DND-41 (cell line): ENCODE data around the gene CERS5.

ENCODE experiments used
- ATAC-seq: fragments of 200-7000 bp; cut with Tn5 transposase; 3 replicates; pipeline ENCODE4 v1.9.1; 2021; ENCODE audit warnings: low read depth; ENCODE audit not compliant: insufficient read depth
- DNase-seq: peaks from one replicate; pipeline ENCODE4 v3.0.0-alpha.2; 2020
- H2AFZ ChIP-seq: 2 replicates; pipeline ENCODE4 v1.6.0; 2012; ENCODE audit warnings: low read depth, low read length
- H3K27ac ChIP-seq: 2 replicates; pipeline ENCODE4 v1.5.1; 2012; ENCODE audit warnings: low read length, inconsistent platforms
- H3K27me3 ChIP-seq: fragments of 200-600 bp; sonication (generic); 2 replicates; pipeline ENCODE4 v1.6.0; 2012; ENCODE audit warnings: low read length, mild to moderate bottlenecking, inconsistent platforms; ENCODE audit not compliant: insufficient read depth, poor library complexity
- H3K36me3 ChIP-seq: 2 replicates; pipeline ENCODE4 v1.5.1; 2012; ENCODE audit warnings: low read length, inconsistent platforms; ENCODE audit not compliant: insufficient read depth
- H3K4me1 ChIP-seq: 2 replicates; pipeline ENCODE4 v1.5.1; 2012; ENCODE audit warnings: mild to moderate bottlenecking, low read length; ENCODE audit not compliant: insufficient read depth
- H3K4me2 ChIP-seq: 2 replicates; pipeline ENCODE4 v1.6.0; 2012; ENCODE audit warnings: mild to moderate bottlenecking, moderate library complexity, low read length, inconsistent platforms; ENCODE audit not compliant: insufficient read depth
- H3K4me3 ChIP-seq, 2 experiments: fragments of 200-600 bp in 1 of 2; shearing (Covaris generic) in 1 of 2; 2 replicates each; pipeline ENCODE4 v1.5.1; 2012 to 2016; ENCODE audit warnings: inconsistent platforms in 2 of 2, low read length in 2 of 2, mild to moderate bottlenecking in 2 of 2, low read depth in 1 of 2, moderate library complexity in 1 of 2
- H3K79me2 ChIP-seq: 2 replicates; pipeline ENCODE4 v1.6.0; 2012; ENCODE audit warnings: low read length, inconsistent platforms; ENCODE audit not compliant: insufficient read depth
- H3K9ac ChIP-seq: 2 replicates; pipeline ENCODE4 v1.6.0; 2012; ENCODE audit warnings: low read depth, mild to moderate bottlenecking, inconsistent platforms, low read length, moderate library complexity
- H3K9me3 ChIP-seq: 2 replicates; pipeline ENCODE4 v1.5.1; 2012; ENCODE audit warnings: low read length, moderate library complexity, mild to moderate bottlenecking, inconsistent platforms; ENCODE audit not compliant: insufficient read depth, severe bottlenecking
- H4K20me1 ChIP-seq: 2 replicates; pipeline ENCODE4 v1.6.0; 2012; ENCODE audit warnings: low read length; ENCODE audit not compliant: insufficient read depth
- CTCF ChIP-seq: IDR thresholded peaks from 2 replicates; pipeline ENCODE4 v1.5.1; 2012; ENCODE audit warnings: borderline replicate concordance, low read length, moderate library complexity, mild to moderate bottlenecking; ENCODE audit not compliant: poor library complexity, severe bottlenecking; ENCODE audit errors: extremely low read depth
- EZH2 ChIP-seq: IDR thresholded peaks from 3 replicates; pipeline ENCODE4 v1.6.1; 2012; ENCODE audit warnings: borderline replicate concordance, low read depth, mild to moderate bottlenecking, moderate library complexity, low read length, inconsistent platforms; ENCODE audit not compliant: severe bottlenecking

Gene CERS5

DNA sequence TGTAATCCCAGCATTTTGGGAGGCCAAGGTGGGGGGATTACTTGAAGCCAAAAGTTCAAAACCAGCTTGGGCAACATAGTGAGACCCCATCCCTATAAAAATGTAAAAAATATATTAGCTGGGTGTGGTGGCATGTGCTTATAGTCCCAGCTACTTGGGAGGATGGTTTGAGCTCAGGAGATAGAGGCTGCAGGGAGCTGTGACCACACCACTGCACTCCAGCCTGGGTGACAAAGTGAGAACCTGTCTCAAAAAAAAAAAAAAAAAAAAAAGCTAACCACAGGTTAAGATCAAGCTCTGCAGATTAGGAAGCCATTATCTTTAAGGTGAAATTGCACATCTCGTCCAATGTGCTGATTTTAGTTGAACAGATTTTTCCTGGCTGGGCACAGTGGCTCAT is 23.7 kb upstream of the CERS5 start:
- no peaks in the 10 kb centered on the region for H3K79me2 ChIP-seq
- TF ChIP-seq CTCF: no peak
- no peak for TF ChIP-seq EZH2
- H3K27me3 ChIP-seq: no peaks in the 10 kb centered on the region
- no peak for ATAC-seq
- no peak overlapping the region for H3K27ac ChIP-seq
- no peaks in the 10 kb centered on the region for H3K4me1 ChIP-seq
- no peak overlapping the region for H3K9ac ChIP-seq
- no peaks in the 10 kb centered on the region for H4K20me1 ChIP-seq
- H3K9me3 ChIP-seq: no peaks in the 10 kb centered on the region
- no peak overlapping the region for H2AFZ ChIP-seq
- DNase-seq: no peak
- no peak overlapping the region for H3K4me2 ChIP-seq
- H3K36me3 ChIP-seq: peaks cover 16% of the 10 kb centered on the region
- no peak overlapping the region for H3K4me3 ChIP-seq

DNA sequence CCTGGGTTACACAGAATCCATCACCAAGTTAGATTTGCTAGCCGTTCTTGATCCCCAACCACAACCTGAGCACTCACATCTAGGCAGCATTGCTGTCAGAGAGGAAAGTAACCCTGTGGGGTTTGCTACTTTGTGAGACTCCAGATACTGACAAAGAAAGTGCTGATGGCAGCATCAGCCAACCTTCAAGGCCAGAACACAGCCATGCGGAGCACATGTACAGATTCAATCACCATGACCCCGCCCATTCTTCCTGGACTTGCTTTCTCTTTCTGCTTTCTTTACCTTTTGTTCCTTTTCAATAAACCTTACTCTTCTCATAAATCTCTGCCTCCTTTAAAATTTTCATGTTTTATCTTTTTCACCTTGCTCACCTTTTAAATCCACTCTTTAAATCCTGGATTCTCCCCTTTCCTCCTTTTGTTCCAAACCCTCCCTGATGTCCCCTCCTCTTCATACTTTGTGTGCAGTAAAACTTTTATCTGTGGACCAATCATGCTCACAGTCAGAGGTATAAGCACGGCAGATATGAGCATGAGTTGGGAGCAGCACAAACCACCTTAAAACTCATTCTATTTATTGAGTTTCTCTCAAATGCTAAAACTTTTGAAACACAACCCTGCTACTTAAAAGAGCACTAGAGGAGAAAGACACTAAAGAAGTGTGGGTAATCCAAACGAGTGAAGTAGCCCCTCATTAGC is 21.9 kb upstream of the CERS5 start:
- ATAC-seq: no peak
- H3K4me2 ChIP-seq: no peak overlapping the region
- H3K4me1 ChIP-seq: no peaks in the 10 kb centered on the region
- H3K9ac ChIP-seq: no peak overlapping the region
- DNase-seq: no peak
- H3K36me3 ChIP-seq: peaks cover 16% of the 10 kb centered on the region; the same call in 1 of the 2 replicates
- H2AFZ ChIP-seq: no peak overlapping the region
- no peak overlapping the region for H3K27ac ChIP-seq
- no peaks in the 10 kb centered on the region for H4K20me1 ChIP-seq
- no peaks in the 10 kb centered on the region for H3K27me3 ChIP-seq
- TF ChIP-seq EZH2 (no peak), CTCF (no peak)
- no peak overlapping the region for H3K4me3 ChIP-seq
- no peaks in the 10 kb centered on the region for H3K9me3 ChIP-seq
- no peaks in the 10 kb centered on the region for H3K79me2 ChIP-seq

GRCh38 chr12:50188241-50188781 is 21.1 kb upstream of the CERS5 start:
- H3K27me3 ChIP-seq: no peaks in the 10 kb centered on the region
- no peak overlapping the region for H3K9ac ChIP-seq
- ATAC-seq (no peak), DNase-seq (no peak)
- no peaks in the 10 kb centered on the region for H3K9me3 ChIP-seq
- H3K79me2 ChIP-seq: no peaks in the 10 kb centered on the region
- H3K27ac ChIP-seq: no peak overlapping the region
- peaks cover 16% of the 10 kb centered on the region; the same call in 1 of the 2 replicates for H3K36me3 ChIP-seq
- no peaks in the 10 kb centered on the region for H4K20me1 ChIP-seq
- no peaks in the 10 kb centered on the region for H3K4me1 ChIP-seq
- no peak overlapping the region for H2AFZ ChIP-seq
- no peak overlapping the region for H3K4me3 ChIP-seq
- H3K4me2 ChIP-seq: no peak overlapping the region
- no peak for TF ChIP-seq CTCF
- TF ChIP-seq EZH2: no peak
